HEK293 (cell line): ENCODE results near the gene LMO4.

Experiments
- CTCF ChIA-PET: fragments of 350-600 bp; formaldehyde crosslinking; extraction: SDS; loops from one replicate; lab custom pipeline; 2021; ENCODE audit warnings: antibody characterized with exemption; lab: Yijun Ruan, JAX
- POLR2A ChIA-PET: fragments of 300-600 bp; formaldehyde crosslinking; extraction: SDS; loops from one replicate; lab custom pipeline; 2020; ENCODE audit warnings: antibody characterized with exemption, inconsistent platforms; lab: Yijun Ruan, JAX
- H3K27ac ChIP-seq: fragments of 200-500 bp; sonication (Bioruptor generic); 2 replicates; pipeline ENCODE4 v1.5.1; 2014; ENCODE audit warnings: low read depth, low read length, control low read depth, inconsistent platforms; ENCODE audit errors: extremely low read depth
- H3K36me3 ChIP-seq, 2 experiments: fragments of 200-500 bp in 1 of 2; sonication (Bioruptor generic) in 1 of 2; 1 replicate in 1 of 2; 2 replicates in 1 of 2; pipeline ENCODE4 v1.5.1; 2014 to 2017; ENCODE audit warnings: inconsistent platforms in 2 of 2, low read length in 2 of 2; ENCODE audit not compliant: control insufficient read depth in 2 of 2, insufficient read depth in 1 of 2
- H3K4me1 ChIP-seq: fragments of 200-500 bp; sonication (Bioruptor generic); 2 replicates; pipeline ENCODE4 v1.5.1; 2014; ENCODE audit warnings: mild to moderate bottlenecking, low read length, inconsistent platforms; ENCODE audit not compliant: control insufficient read depth, insufficient read depth
- H3K4me3 ChIP-seq: 2 replicates; pipeline ENCODE4 v1.5.1; 2011; ENCODE audit warnings: low read depth, mild to moderate bottlenecking, control low read depth, low read length, moderate library complexity
- H3K9me3 ChIP-seq: fragments of 200-500 bp; sonication (Bioruptor generic); 2 replicates; pipeline ENCODE4 v1.5.1; 2014; ENCODE audit warnings: low read depth, low read length, inconsistent platforms; ENCODE audit not compliant: control insufficient read depth, insufficient read depth
- GLI4 ChIP-seq: fragments of 450-650 bp; formaldehyde crosslinking; IDR thresholded peaks from 2 replicates; pipeline ENCODE4 v1.5.1; 2016; ENCODE audit warnings: missing biosample characterization, missing genetic modification characterization
- MYNN ChIP-seq: fragments of 450-650 bp; formaldehyde crosslinking; IDR thresholded peaks from 2 replicates; pipeline ENCODE4 v1.5.1; 2016; ENCODE audit warnings: missing biosample characterization, missing genetic modification characterization, borderline replicate concordance
- OSR2 ChIP-seq: fragments of 450-650 bp; formaldehyde crosslinking; IDR thresholded peaks from 2 replicates; pipeline ENCODE4 v1.5.1; 2016; ENCODE audit warnings: missing biosample characterization, missing genetic modification characterization
- OVOL3 ChIP-seq: fragments of 450-650 bp; formaldehyde crosslinking; IDR thresholded peaks from 2 replicates; pipeline ENCODE4 v1.5.1; 2016; ENCODE audit warnings: missing biosample characterization, missing genetic modification characterization
- PRDM1 ChIP-seq: fragments of 450-650 bp; formaldehyde crosslinking; IDR thresholded peaks from 2 replicates; pipeline ENCODE4; 2016; ENCODE audit warnings: missing biosample characterization, missing genetic modification characterization
- PRDM6 ChIP-seq: fragments of 450-650 bp; formaldehyde crosslinking; IDR thresholded peaks from 2 replicates; pipeline ENCODE4 v1.5.1; 2017; ENCODE audit warnings: missing biosample characterization, missing genetic modification characterization
- RBAK ChIP-seq: fragments of 450-650 bp; formaldehyde crosslinking; IDR thresholded peaks from 2 replicates; pipeline ENCODE4 v1.5.1; 2016; ENCODE audit warnings: missing biosample characterization, missing genetic modification characterization
- WT1 ChIP-seq: fragments of 450-650 bp; formaldehyde crosslinking; IDR thresholded peaks from 2 replicates; pipeline ENCODE4 v1.5.1; 2016; ENCODE audit warnings: missing biosample characterization, missing genetic modification characterization
- ZBTB8A ChIP-seq: fragments of 450-650 bp; formaldehyde crosslinking; IDR thresholded peaks from 2 replicates; pipeline ENCODE4 v1.5.1; 2016; ENCODE audit warnings: missing biosample characterization, missing genetic modification characterization
- ZFP41 ChIP-seq: fragments of 450-650 bp; formaldehyde crosslinking; IDR thresholded peaks from 2 replicates; pipeline ENCODE4 v1.5.1; 2016; ENCODE audit warnings: missing biosample characterization, missing genetic modification characterization, borderline replicate concordance
- ZNF138 ChIP-seq: fragments of 450-650 bp; formaldehyde crosslinking; IDR thresholded peaks from 2 replicates; pipeline ENCODE4 v1.5.1; 2016; ENCODE audit warnings: missing biosample characterization, missing genetic modification characterization, borderline replicate concordance
- ZNF223 ChIP-seq: fragments of 450-650 bp; formaldehyde crosslinking; IDR thresholded peaks from 2 replicates; pipeline ENCODE4 v1.5.1; 2016; ENCODE audit warnings: missing biosample characterization, missing genetic modification characterization
- ZNF37A ChIP-seq: fragments of 450-650 bp; IDR thresholded peaks from 2 replicates; pipeline ENCODE4 v1.5.1; 2018; ENCODE audit warnings: missing biosample characterization, missing genetic modification characterization
- ZNF473 ChIP-seq: fragments of 450-650 bp; formaldehyde crosslinking; IDR thresholded peaks from 2 replicates; pipeline ENCODE4 v1.5.1; 2017; ENCODE audit warnings: missing biosample characterization, missing genetic modification characterization
- ZNF513 ChIP-seq: fragments of 450-650 bp; IDR thresholded peaks from 2 replicates; pipeline ENCODE4 v1.5.1; 2018; ENCODE audit warnings: missing biosample characterization, missing genetic modification characterization
- ZNF529 ChIP-seq: fragments of 450-650 bp; formaldehyde crosslinking; IDR thresholded peaks from 2 replicates; pipeline ENCODE4 v1.5.1; 2017; ENCODE audit warnings: missing genetic modification characterization, missing biosample characterization; ENCODE audit not compliant: insufficient replicate concordance
- ZNF555 ChIP-seq: fragments of 450-650 bp; formaldehyde crosslinking; conservative IDR thresholded peaks from 2 replicates; pipeline ENCODE4 v1.5.1; 2017; ENCODE audit warnings: missing biosample characterization, mild to moderate bottlenecking, missing genetic modification characterization, inconsistent platforms
- ZNF571 ChIP-seq: fragments of 450-650 bp; formaldehyde crosslinking; IDR thresholded peaks from 2 replicates; pipeline ENCODE4 v1.5.0; 2017; ENCODE audit warnings: missing biosample characterization, missing genetic modification characterization
- ZNF585B ChIP-seq: fragments of 450-650 bp; formaldehyde crosslinking; IDR thresholded peaks from 2 replicates; pipeline ENCODE4 v1.5.1; 2016; ENCODE audit warnings: missing biosample characterization, missing genetic modification characterization
- ZNF701 ChIP-seq: fragments of 450-650 bp; formaldehyde crosslinking; IDR thresholded peaks from 2 replicates; pipeline ENCODE4 v1.5.1; 2016; ENCODE audit warnings: missing biosample characterization, missing genetic modification characterization
- ZNF747 ChIP-seq: fragments of 450-650 bp; formaldehyde crosslinking; IDR thresholded peaks from 2 replicates; pipeline ENCODE4 v1.5.1; 2016; ENCODE audit warnings: missing biosample characterization, missing genetic modification characterization
- ZNF776 ChIP-seq: fragments of 450-650 bp; formaldehyde crosslinking; IDR thresholded peaks from 2 replicates; pipeline ENCODE4 v1.5.0; 2017; ENCODE audit warnings: missing biosample characterization, missing genetic modification characterization, borderline replicate concordance
- ZNF777 ChIP-seq: fragments of 450-650 bp; formaldehyde crosslinking; IDR thresholded peaks from 2 replicates; pipeline ENCODE4 v1.5.1; 2017; ENCODE audit warnings: missing biosample characterization, missing genetic modification characterization, borderline replicate concordance
- TF ChIP-seq, protein P1 (sequence below): fragments of 450-650 bp; formaldehyde crosslinking; optimal IDR thresholded peaks from 2 replicates; pipeline ENCODE3; 2016; ENCODE audit warnings: missing biosample characterization, mild to moderate bottlenecking, missing genetic modification characterization
- TF ChIP-seq, protein P2 (sequence below): IDR thresholded peaks from 2 replicates; pipeline ENCODE4 v1.6.1; 2011; ENCODE audit warnings: mild to moderate bottlenecking, low read depth, low read length, borderline replicate concordance

Gene LMO4

GRCh38 chr1:87331365-87332241, 2.9 kb downstream of the LMO4 start (continued):
- TF ChIP-seq, protein P1, sequence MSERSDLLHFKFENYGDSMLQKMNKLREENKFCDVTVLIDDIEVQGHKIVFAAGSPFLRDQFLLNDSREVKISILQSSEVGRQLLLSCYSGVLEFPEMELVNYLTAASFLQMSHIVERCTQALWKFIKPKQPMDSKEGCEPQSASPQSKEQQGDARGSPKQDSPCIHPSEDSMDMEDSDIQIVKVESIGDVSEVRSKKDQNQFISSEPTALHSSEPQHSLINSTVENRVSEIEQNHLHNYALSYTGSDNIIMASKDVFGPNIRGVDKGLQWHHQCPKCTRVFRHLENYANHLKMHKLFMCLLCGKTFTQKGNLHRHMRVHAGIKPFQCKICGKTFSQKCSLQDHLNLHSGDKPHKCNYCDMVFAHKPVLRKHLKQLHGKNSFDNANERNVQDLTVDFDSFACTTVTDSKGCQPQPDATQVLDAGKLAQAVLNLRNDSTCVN (tag by site-specific recombination), result peak; percentile 76

- Histone ChIP-seq H3K4me3 (no peak overlapping the region), H3K9me3 (no peaks in the 10 kb centered on the region), H3K36me3 (peaks cover 7 to 35% of the 10 kb centered on the region in 2 experiments; a peak in 2 of 3 replicates), H3K4me1 (peaks cover 17% of the 10 kb centered on the region), H3K27ac (peak overlapping the region; percentile 60; the same call in 1 of the 2 replicates)
- CTCF ChIA-PET, result interaction anchor here (1.0 to 1.5 kb wide), 2 partner anchors 8 to 630 kb away, joined by 3 to 4 read pairs; no protein-coding TSS in a partner anchor
- no peak for TF ChIP-seq ZNF555 (tag by site-specific recombination)
- TF ChIP-seq ZNF777 (tag by site-specific recombination), result no peak
- no peak for TF ChIP-seq ZNF571 (tag by site-specific recombination)
- no peak for TF ChIP-seq ZNF473 (tag by site-specific recombination)
- TF ChIP-seq MYNN (tag by site-specific recombination), result 0 out of 2 replicates have a peak, but pooled peaks have one; percentile 0
- TF ChIP-seq WT1 (tag by site-specific recombination), result peak; percentile 70
- TF ChIP-seq ZFP41, result no peak
- no peak for TF ChIP-seq OVOL3
- TF ChIP-seq, protein P2, sequence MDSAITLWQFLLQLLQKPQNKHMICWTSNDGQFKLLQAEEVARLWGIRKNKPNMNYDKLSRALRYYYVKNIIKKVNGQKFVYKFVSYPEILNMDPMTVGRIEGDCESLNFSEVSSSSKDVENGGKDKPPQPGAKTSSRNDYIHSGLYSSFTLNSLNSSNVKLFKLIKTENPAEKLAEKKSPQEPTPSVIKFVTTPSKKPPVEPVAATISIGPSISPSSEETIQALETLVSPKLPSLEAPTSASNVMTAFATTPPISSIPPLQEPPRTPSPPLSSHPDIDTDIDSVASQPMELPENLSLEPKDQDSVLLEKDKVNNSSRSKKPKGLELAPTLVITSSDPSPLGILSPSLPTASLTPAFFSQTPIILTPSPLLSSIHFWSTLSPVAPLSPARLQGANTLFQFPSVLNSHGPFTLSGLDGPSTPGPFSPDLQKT, result no peak
- TF ChIP-seq ZNF701 (tag by site-specific recombination), result no peak
- TF ChIP-seq ZNF37A (tag by site-specific recombination), result no peak
- 0 out of 2 replicates have a peak, but pooled peaks have one; percentile 29 for TF ChIP-seq PRDM1 (tag by site-specific recombination)
- TF ChIP-seq GLI4, result no peak
- no peak for TF ChIP-seq RBAK
- TF ChIP-seq ZNF747 (tag by site-specific recombination), result no peak
- POLR2A ChIA-PET, result interaction anchor here (0.5 kb wide), 1 partner anchor 148 kb away, joined by 3 read pairs; no protein-coding TSS in a partner anchor
Observed at GRCh38 chr1:87333692-87334347, 5.1 kb downstream of the LMO4 start.

- peaks cover 7 to 42% of the 10 kb centered on the region in 2 experiments; a peak in 2 of 3 replicates for H3K36me3 ChIP-seq
- POLR2A ChIA-PET, result interaction anchor here (0.5 to 1.1 kb wide), 5 partner anchors 23 to 310 kb away, joined by 3 to 4 read pairs (median 3); no protein-coding TSS in a partner anchor
- TF ChIP-seq ZNF513 (tag by site-specific recombination), result no peak
- no peak for TF ChIP-seq ZNF529 (tag by site-specific recombination)
- 0 out of 2 replicates have a peak, but pooled peaks have one; percentile 18 for TF ChIP-seq ZBTB8A (tag by site-specific recombination)
- TF ChIP-seq OSR2 (tag by site-specific recombination), result peak; percentile 35; the same call in 1 of the 2 replicates
- TF ChIP-seq ZNF223, result no peak
- TF ChIP-seq ZNF138 (tag by site-specific recombination), result no peak
- no peak for TF ChIP-seq PRDM6 (tag by site-specific recombination)
- TF ChIP-seq ZNF585B, result no peak
- TF ChIP-seq ZNF776, result no peak
Observed at GRCh38 chr1:87334351-87335174, 5.9 kb downstream of the LMO4 start.

More at GRCh38 chr1:87334351-87335174, 5.9 kb downstream of the LMO4 start:
- Histone ChIP-seq H3K4me1 (peaks cover 17% of the 10 kb centered on the region), H3K27ac (peak overlapping the region; percentile 78; the same call in 1 of the 2 replicates), H3K9me3 (no peaks in the 10 kb centered on the region), H3K4me3 (peak overlapping the region; percentile 52)
- CTCF ChIA-PET, result interaction anchor here (0.9 to 1.5 kb wide), 3 partner anchors 8 to 631 kb away, joined by 3 to 4 read pairs (median 3); no protein-coding TSS in a partner anchor
